Frontal cortex (tissue), 4 donors: ENCODE measurements around the gene MERTK. TPM values are rescaled to one million over a fixed set of nuclear protein-coding genes. Genes with fewer than 3 reads are reported as not detected.

ENCODE experiments used
- DNase-seq, 2 donors: peaks; one replicate each; pipeline ENCODE4 v3.0.0; 2012; ENCODE audit warnings: low spot score in 2 of 2
- FAIRE-seq: peaks from 2 replicates; lab custom pipeline; 2012; peaks lifted over from hg19 to GRCh38; lab: Jason Lieb, UNC
- total RNA-seq: library from RNA; depleted of rRNA; stranded (reverse); fragments of >200 nt; gene quantifications from one replicate; pipeline ENCODE4 v1.2.3, GENCODE V29; 2014
- donor health status: control.
- donor health status: control.
- donor health status: control.

MERTK gene
- total RNA-seq, 1 donor from 2014 or later = 2.4 TPM

GRCh38 chr2:111967018-111967417 is 68.6 kb downstream of the MERTK start:
- DNase-seq = no peak
- no peak for FAIRE-seq

- no peak for FAIRE-seq
Observed at GRCh38 chr2:111970453-111970852, 72.0 kb downstream of the MERTK start.

GRCh38 chr2:111972955-111973565 is 74.7 kb downstream of the MERTK start:
- DNase-seq = no peak

More at GRCh38 chr2:111970453-111970852, 72.0 kb downstream of the MERTK start:
- DNase-seq = no peak

GRCh38 chr2:111973701-111974100 is 75.3 kb downstream of the MERTK start:
- FAIRE-seq = no peak

More at GRCh38 chr2:111972955-111973565, 74.7 kb downstream of the MERTK start:
- FAIRE-seq = no peak

GRCh38 chr2:111975053-111975552 is 76.7 kb downstream of the MERTK start:
- DNase-seq (no peak), FAIRE-seq (no peak)

More at GRCh38 chr2:111973701-111974100, 75.3 kb downstream of the MERTK start:
- DNase-seq = no peak

GRCh38 chr2:111975819-111976218 is 77.4 kb downstream of the MERTK start:
- DNase-seq = no peak
- no peak for FAIRE-seq

GRCh38 chr2:111977240-111977639 is 78.8 kb downstream of the MERTK start:
- DNase-seq = no peak
- no peak for FAIRE-seq

- DNase-seq (no peak), FAIRE-seq (no peak)
Observed at GRCh38 chr2:111978452-111979170, 80.2 kb downstream of the MERTK start.

GRCh38 chr2:111981666-111982065 is 83.3 kb downstream of the MERTK start:
- no peak for FAIRE-seq
- no peak for DNase-seq

- no peak for DNase-seq
- FAIRE-seq = no peak
Observed at GRCh38 chr2:111982822-111983221, 84.4 kb downstream of the MERTK start.

GRCh38 chr2:111983478-111984212 is 85.2 kb downstream of the MERTK start:
- FAIRE-seq = no peak
- no peak for DNase-seq

GRCh38 chr2:111984213-111984604 is 85.8 kb downstream of the MERTK start:
- no peak for FAIRE-seq
- no peak for DNase-seq

- FAIRE-seq (no peak), DNase-seq (no peak)
Observed at GRCh38 chr2:111985514-111985913, 87.1 kb downstream of the MERTK start.

- FAIRE-seq (no peak), DNase-seq (no peak)
Observed at GRCh38 chr2:111986116-111986900, 87.9 kb downstream of the MERTK start.

GRCh38 chr2:111990375-111990774 is 92.0 kb downstream of the MERTK start:
- DNase-seq = no peak
- FAIRE-seq = no peak

GRCh38 chr2:111990856-111991255 is 92.4 kb downstream of the MERTK start:
- FAIRE-seq (no peak), DNase-seq (no peak)

- no peak for DNase-seq
- FAIRE-seq = no peak
Observed at GRCh38 chr2:111994042-111994441, 95.6 kb downstream of the MERTK start.

GRCh38 chr2:111995148-111995547 is 96.7 kb downstream of the MERTK start:
- DNase-seq (no peak), FAIRE-seq (no peak)

GRCh38 chr2:111999809-112000208 is 101.4 kb downstream of the MERTK start:
- FAIRE-seq (no peak), DNase-seq (no peak)
